Measurements from ENCODE around the gene CEP68. TPM values are rescaled to one million over a fixed set of nuclear protein-coding genes. Genes with fewer than 3 reads are reported as not detected.

CEP68 gene
- polyA plus RNA-seq, 1 of the 3 experiments (the other 2 are of a cell fraction) = 6.2 TPM

GRCh38 chr2:65097844-65098243 lies 41.6 kb downstream of the CEP68 start:
- no peak overlapping the region for H3K27ac ChIP-seq (ENCODE audit: low read depth in 2 of 2, low read length in 1 of 2)
- no peak overlapping the region for H2AFZ ChIP-seq (ENCODE audit: low read depth)
- H3K9me2 ChIP-seq = no peaks in the 10 kb centered on the region
- CTCF ChIA-PET = no interaction called here
- peaks cover 28 to 77% of the 10 kb centered on the region in 2 experiments for H3K36me3 ChIP-seq (replicated peaks in 1 of 2; ENCODE audit: control insufficient read depth in 1 of 2, insufficient read depth in 2 of 2, low read length in 1 of 2)
- POLR2A ChIA-PET = no interaction called here
- no peak for DNase-seq
- H3K9me3 ChIP-seq = no peaks in the 10 kb centered on the region
- no peaks in the 10 kb centered on the region; a peak in 1 of 4 replicates for H3K4me1 ChIP-seq (ENCODE audit: control insufficient read depth in 1 of 2, insufficient read depth in 2 of 2, low read depth in 1 of 2, low read length in 1 of 2)
- H4K20me1 ChIP-seq (ENCODE audit: insufficient read depth) = peaks cover 97% of the 10 kb centered on the region
- H3K79me2 ChIP-seq (ENCODE audit: insufficient read depth) = peaks cover 100% of the 10 kb centered on the region
- H3K4me2 ChIP-seq = no peak overlapping the region
- peaks cover 19% of the 10 kb centered on the region for H3F3A ChIP-seq (replicated peaks; ENCODE audit: insufficient read depth)
- no peak overlapping the region for H3K4me3 ChIP-seq (ENCODE audit: low read depth in 2 of 2, low read length in 1 of 2)
- H3K9ac ChIP-seq = no peak overlapping the region
- no peaks in the 10 kb centered on the region for H3K27me3 ChIP-seq (ENCODE audit: insufficient read depth)
- 93% methylated on average over 1 of the region's 1 CpG for WGBS (ENCODE audit: low lambda C conversion rate)
- TF ChIP-seq RCOR1 (IDR thresholded peaks at IDR 0.05; ENCODE audit: low read length) (no peak), POLR2AphosphoS5 (IDR thresholded peaks at IDR 0.05; ENCODE audit: low read depth, low read length) (no peak), EP300 (IDR thresholded peaks at IDR 0.05; ENCODE audit: borderline replicate concordance in 1 of 2, low read depth in 1 of 2, low read length in 1 of 2) (no peak), FOXM1 (IDR thresholded peaks at IDR 0.05; ENCODE audit: low read depth) (no peak), RAD21 (IDR thresholded peaks at IDR 0.05; ENCODE audit: low read length) (no peak), TCF12 (IDR thresholded peaks at IDR 0.05) (no peak), GABPA (IDR thresholded peaks at IDR 0.05; ENCODE audit: low read depth) (no peak), REST (IDR thresholded peaks at IDR 0.05; ENCODE audit: low read depth, low read length) (no peak), IRF3 (IDR thresholded peaks at IDR 0.05; ENCODE audit: low read depth, low read length) (no peak), MXI1 (IDR thresholded peaks at IDR 0.05; ENCODE audit: low read depth, low read length) (no peak)

- H3K27me3 ChIP-seq (ENCODE audit: insufficient read depth) = no peaks in the 10 kb centered on the region
- no peak overlapping the region for H3K4me2 ChIP-seq
- H3K27ac ChIP-seq (ENCODE audit: low read depth in 2 of 2, low read length in 1 of 2) = no peak overlapping the region
- ChIA-PET POLR2A (no interaction called here), CTCF (no interaction called here)
- H3K9me2 ChIP-seq = no peaks in the 10 kb centered on the region
- no peak for DNase-seq
- H3K79me2 ChIP-seq (ENCODE audit: insufficient read depth) = peaks cover 99% of the 10 kb centered on the region
- H3K9ac ChIP-seq = no peak overlapping the region
- H4K20me1 ChIP-seq (ENCODE audit: insufficient read depth) = peaks cover 97% of the 10 kb centered on the region
- H2AFZ ChIP-seq (ENCODE audit: low read depth) = no peak overlapping the region
- no peaks in the 10 kb centered on the region for H3K9me3 ChIP-seq
- peaks cover 25 to 77% of the 10 kb centered on the region in 2 experiments for H3K36me3 ChIP-seq (replicated peaks in 1 of 2; ENCODE audit: control insufficient read depth in 1 of 2, insufficient read depth in 2 of 2, low read length in 1 of 2)
- H3F3A ChIP-seq (replicated peaks; ENCODE audit: insufficient read depth) = peaks cover 19% of the 10 kb centered on the region
- H3K4me1 ChIP-seq (ENCODE audit: control insufficient read depth in 1 of 2, insufficient read depth in 2 of 2, low read depth in 1 of 2, low read length in 1 of 2) = no peaks in the 10 kb centered on the region; a peak in 1 of 4 replicates
- no peak overlapping the region for H3K4me3 ChIP-seq (ENCODE audit: low read depth in 2 of 2, low read length in 1 of 2)
- 90% methylated on average over 5 of the region's 5 CpGs for WGBS (ENCODE audit: low lambda C conversion rate)
- no peak for TF ChIP-seq EZH2phosphoT487 (IDR thresholded peaks at IDR 0.05; ENCODE audit: borderline replicate concordance, low read depth)
- TF ChIP-seq FOXM1 (IDR thresholded peaks at IDR 0.05; ENCODE audit: low read depth) = no peak
- TF ChIP-seq JUND (IDR thresholded peaks at IDR 0.05) = no peak
- no peak for TF ChIP-seq PBX3 (IDR thresholded peaks at IDR 0.05)
- TF ChIP-seq NFIC (IDR thresholded peaks at IDR 0.05; ENCODE audit: borderline replicate concordance) = no peak
- TF ChIP-seq GABPA (IDR thresholded peaks at IDR 0.05; ENCODE audit: low read depth) = no peak
- no peak for TF ChIP-seq USF2 (IDR thresholded peaks at IDR 0.05; ENCODE audit: borderline replicate concordance, low read depth, low read length)
- TF ChIP-seq ZBTB33 (IDR thresholded peaks at IDR 0.05; ENCODE audit: borderline replicate concordance, low read depth) = no peak
- no peak for TF ChIP-seq FOSL2 (IDR thresholded peaks at IDR 0.05; ENCODE audit: borderline replicate concordance, low read depth)
- no peak for TF ChIP-seq NRF1 (IDR thresholded peaks at IDR 0.05; ENCODE audit: low read depth, low read length)
- TF ChIP-seq MEF2A (IDR thresholded peaks at IDR 0.05; ENCODE audit: borderline replicate concordance, low read depth) = no peak
These were observed 42.5 kb downstream of the CEP68 start for GRCh38 chr2:65098741-65099140.
